Endothelial cell of umbilical vein (primary cell): Measurements from ENCODE around the gene RBM26. TPM values are rescaled to one million over a fixed set of nuclear protein-coding genes. Genes with fewer than 3 reads are reported as not detected.

Experiments used
- BruUV-seq: library from RNA; stranded (reverse); fragments of 400-500 nt; replicated peaks from 2 replicates; lab custom pipeline; 2021; lab: Mats Ljungman, UMichigan
- CTCF ChIA-PET: fragments of 300-600, 350-600 bp; sonication (Branson Sonifier 250); formaldehyde crosslinking; loops from one replicate; lab custom pipeline; 2021; ENCODE audit warnings: antibody characterized with exemption, inconsistent platforms; lab: Charles Lee
- POLR2A ChIA-PET: fragments of 300-600, 350-600 bp; sonication (Branson Sonifier 250); formaldehyde crosslinking; loops from one replicate; lab custom pipeline; 2021; ENCODE audit warnings: antibody characterized with exemption, inconsistent platforms; lab: Charles Lee
- DNase-seq: peaks from one replicate; pipeline ENCODE4 v3.0.0-alpha.2; 2011; ENCODE audit warnings: low read depth, low spot score
- FAIRE-seq: peaks from 2 replicates; lab custom pipeline; 2011; peaks lifted over from hg19 to GRCh38; lab: Jason Lieb, UNC
- H2AFZ ChIP-seq: 2 replicates; pipeline ENCODE4 v1.6.0; 2012; ENCODE audit warnings: low read depth, low read length, control low read depth, inconsistent platforms
- H3K27ac ChIP-seq: 2 replicates; pipeline ENCODE4 v1.5.1; 2011; ENCODE audit warnings: low read depth, mild to moderate bottlenecking, control low read depth, low read length, moderate library complexity; ENCODE audit not compliant: insufficient read depth
- H3K27me3 ChIP-seq, 2 experiments: 2 replicates each; pipeline versions ENCODE4 v1.6.0 to v1.6.1; 2011; ENCODE audit warnings: low read length in 2 of 2, mixed read lengths in 1 of 2; ENCODE audit not compliant: control insufficient read depth in 2 of 2, insufficient read depth in 2 of 2
- H3K36me3 ChIP-seq, 2 experiments: 2 replicates in 1 of 2; 3 replicates in 1 of 2; pipeline ENCODE4 v1.5.1; 2011; ENCODE audit warnings: low read length in 2 of 2, mild to moderate bottlenecking in 1 of 2, moderate library complexity in 1 of 2; ENCODE audit not compliant: control insufficient read depth in 2 of 2, insufficient read depth in 2 of 2; ENCODE audit errors: extremely low read depth in 1 of 2
- H3K4me1 ChIP-seq: 3 replicates; pipeline ENCODE4 v1.5.1; 2011; ENCODE audit warnings: mild to moderate bottlenecking, low read length; ENCODE audit not compliant: control insufficient read depth, insufficient read depth; ENCODE audit errors: extremely low read depth
- H3K4me2 ChIP-seq: 2 replicates; pipeline ENCODE4 v1.6.1; 2011; ENCODE audit warnings: low read length, control low read depth, mixed read lengths; ENCODE audit not compliant: insufficient read depth
- H3K4me3 ChIP-seq, 3 experiments: fragments of 200-600 bp in 1 of 3; sonication (generic), shearing (Covaris generic) in 1 of 3; replicated peaks in 1 of 3; 2 replicates each; pipeline ENCODE4 v1.5.1; 2011 to 2016; ENCODE audit warnings: control low read depth in 3 of 3, low read length in 3 of 3, mild to moderate bottlenecking in 2 of 3, inconsistent platforms in 1 of 3, low read depth in 1 of 3, moderate library complexity in 1 of 3; ENCODE audit not compliant: insufficient read depth in 1 of 3
- H3K79me2 ChIP-seq: 2 replicates; pipeline ENCODE4 v1.6.0; 2012; ENCODE audit warnings: low read length, inconsistent platforms; ENCODE audit not compliant: control insufficient read depth, insufficient read depth
- H3K9ac ChIP-seq: replicated peaks from 2 replicates; pipeline ENCODE3; 2011; ENCODE audit warnings: low read length, control low read depth; ENCODE audit not compliant: insufficient read depth; ENCODE audit errors: extremely low read depth
- H3K9me1 ChIP-seq: replicated peaks from 3 replicates; pipeline ENCODE4 v1.6.0; 2011; ENCODE audit warnings: mild to moderate bottlenecking, low read length; ENCODE audit not compliant: control insufficient read depth, insufficient read depth; ENCODE audit errors: extremely low read depth
- H3K9me3 ChIP-seq: replicated peaks from 2 replicates; pipeline ENCODE4 v1.5.1; 2012; ENCODE audit warnings: low read length, inconsistent platforms; ENCODE audit not compliant: control insufficient read depth, insufficient read depth
- H4K20me1 ChIP-seq: replicated peaks from 2 replicates; pipeline ENCODE3; 2011; ENCODE audit warnings: mild to moderate bottlenecking, low read length; ENCODE audit not compliant: control insufficient read depth, insufficient read depth; ENCODE audit errors: extremely low read depth
- EZH2 ChIP-seq: IDR thresholded peaks from 2 replicates; pipeline ENCODE4 v1.6.1; 2012; ENCODE audit warnings: borderline replicate concordance, low read depth, mild to moderate bottlenecking, moderate library complexity, low read length, inconsistent platforms; ENCODE audit not compliant: severe bottlenecking
- FOS ChIP-seq: IDR thresholded peaks from 2 replicates; pipeline ENCODE4 v1.6.1; 2011; ENCODE audit warnings: mild to moderate bottlenecking, low read length, moderate library complexity, borderline replicate concordance; ENCODE audit not compliant: insufficient read depth
- GATA2 ChIP-seq: IDR thresholded peaks from 2 replicates; pipeline ENCODE4 v1.7.0; 2011; ENCODE audit warnings: low read depth, mild to moderate bottlenecking, moderate library complexity, mixed read lengths, low read length; ENCODE audit not compliant: insufficient read length, insufficient read depth
- JUN ChIP-seq: IDR thresholded peaks from 2 replicates; pipeline ENCODE4 v1.6.1; 2011; ENCODE audit warnings: borderline replicate concordance, low read depth; ENCODE audit not compliant: insufficient read length, insufficient read depth
- MYC ChIP-seq: IDR thresholded peaks from one replicate; pipeline ENCODE4 v1.6.1; 2011; ENCODE audit warnings: mild to moderate bottlenecking, low read depth, low read length
- POLR2A ChIP-seq: IDR thresholded peaks from 2 replicates; pipeline ENCODE4 v1.6.1; 2012; ENCODE audit warnings: low read depth, mild to moderate bottlenecking, control low read depth, low read length
- POLR2AphosphoS5 ChIP-seq: IDR thresholded peaks from 2 replicates; pipeline ENCODE4 v1.6.1; 2012; ENCODE audit warnings: low read depth, mild to moderate bottlenecking, control low read depth, low read length, moderate library complexity; ENCODE audit not compliant: insufficient read depth
- dilution Hi-C: fragments of 300-500 bp; cut with MboI; formaldehyde crosslinking; loops from one replicate; pipeline ENCODE4 v1.15.0; 2019; ENCODE audit warnings: low sequenced_read_pairs; ENCODE audit not compliant: extremely low pct_ligation_motif_present
- intact Hi-C: fragments of 100-400 bp; cut with micrococcal nuclease; formaldehyde crosslinking; loops from one replicate; pipeline ENCODE4 v1.10.0; 2022
- polyA plus RNA-seq, 4 experiments: library from polyadenylated mRNA; depleted of rRNA in 3 of 4; stranded (reverse) in 3 of 4; unstranded in 1 of 4; fragments of >200 nt; gene quantifications; 2 replicates each; pipeline versions ENCODE4 v1.2.1 to v1.2.3, GENCODE V29; 2011 to 2012; ENCODE audit warnings: missing spikeins in 1 of 4
- total RNA-seq: library from RNA; stranded (reverse); gene quantifications from 2 replicates; pipeline ENCODE4 v1.2.3, GENCODE V29; 2021
- TF ChIP-seq, protein P1 (sequence below): IDR thresholded peaks from 2 replicates; pipeline ENCODE4 v1.6.1; 2011; ENCODE audit not compliant: insufficient read depth, insufficient read length
- TF ChIP-seq, protein P2 (sequence below), 2 donors: IDR thresholded peaks; 1 replicate in 1 of 2; 2 replicates in 1 of 2; pipeline ENCODE4 v1.5.1; 2011; ENCODE audit warnings: low read length in 2 of 2, mild to moderate bottlenecking in 2 of 2, moderate library complexity in 2 of 2, control low read depth in 1 of 2, inconsistent platforms in 1 of 2, low read depth in 1 of 2; ENCODE audit not compliant: insufficient read depth in 1 of 2; ENCODE audit errors: extremely low read depth in 1 of 2

RBM26 gene
- total and polyA plus RNA-seq, 2 donors (not counting 3 experiments of a cell fraction or from before 2014, with no cell fraction given) = 14.8 to 54.3 TPM

DNA sequence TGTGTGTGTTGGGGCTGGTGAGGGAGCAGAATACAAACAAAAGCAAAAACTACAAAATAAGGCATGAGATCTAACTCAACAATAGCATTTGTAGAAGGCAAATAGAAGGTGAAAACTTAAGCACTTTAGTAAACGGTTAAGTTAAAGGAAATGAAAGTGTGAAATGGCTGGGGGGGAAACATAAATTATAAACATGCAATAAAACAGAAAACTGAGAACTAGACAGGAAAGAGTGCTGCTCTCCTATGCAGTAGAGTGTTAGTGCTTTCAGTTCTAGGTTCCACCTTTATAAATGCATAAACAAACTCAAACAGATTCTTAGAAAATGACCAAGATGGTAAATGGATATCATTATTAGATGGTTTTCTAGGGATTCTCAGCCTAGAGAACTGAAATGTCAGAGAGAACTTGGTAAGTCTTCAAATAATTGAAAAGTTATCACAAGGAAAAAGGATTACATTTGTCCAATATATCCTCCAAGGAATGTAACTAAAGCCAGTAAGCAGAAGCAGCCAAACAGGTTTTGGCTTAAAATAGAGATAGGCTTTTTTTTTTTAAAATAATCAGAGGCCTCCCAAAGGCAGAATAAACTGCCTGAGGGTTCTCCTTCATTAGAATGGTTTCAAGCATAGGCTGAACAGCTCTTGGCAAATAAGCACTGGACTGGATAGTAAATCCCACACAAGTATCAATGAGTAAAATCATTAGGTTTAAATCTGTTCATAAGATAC lies 23.3 kb downstream of the RBM26 start:
- TF ChIP-seq EZH2 = no peak
- TF ChIP-seq GATA2 = no peak
- no peak for TF ChIP-seq FOS
- TF ChIP-seq, protein P1, sequence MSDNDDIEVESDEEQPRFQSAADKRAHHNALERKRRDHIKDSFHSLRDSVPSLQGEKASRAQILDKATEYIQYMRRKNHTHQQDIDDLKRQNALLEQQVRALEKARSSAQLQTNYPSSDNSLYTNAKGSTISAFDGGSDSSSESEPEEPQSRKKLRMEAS = no peak
- TF ChIP-seq, protein P2, sequence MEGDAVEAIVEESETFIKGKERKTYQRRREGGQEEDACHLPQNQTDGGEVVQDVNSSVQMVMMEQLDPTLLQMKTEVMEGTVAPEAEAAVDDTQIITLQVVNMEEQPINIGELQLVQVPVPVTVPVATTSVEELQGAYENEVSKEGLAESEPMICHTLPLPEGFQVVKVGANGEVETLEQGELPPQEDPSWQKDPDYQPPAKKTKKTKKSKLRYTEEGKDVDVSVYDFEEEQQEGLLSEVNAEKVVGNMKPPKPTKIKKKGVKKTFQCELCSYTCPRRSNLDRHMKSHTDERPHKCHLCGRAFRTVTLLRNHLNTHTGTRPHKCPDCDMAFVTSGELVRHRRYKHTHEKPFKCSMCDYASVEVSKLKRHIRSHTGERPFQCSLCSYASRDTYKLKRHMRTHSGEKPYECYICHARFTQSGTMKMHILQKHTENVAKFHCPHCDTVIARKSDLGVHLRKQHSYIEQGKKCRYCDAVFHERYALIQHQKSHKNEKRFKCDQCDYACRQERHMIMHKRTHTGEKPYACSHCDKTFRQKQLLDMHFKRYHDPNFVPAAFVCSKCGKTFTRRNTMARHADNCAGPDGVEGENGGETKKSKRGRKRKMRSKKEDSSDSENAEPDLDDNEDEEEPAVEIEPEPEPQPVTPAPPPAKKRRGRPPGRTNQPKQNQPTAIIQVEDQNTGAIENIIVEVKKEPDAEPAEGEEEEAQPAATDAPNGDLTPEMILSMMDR (IDR thresholded peaks at IDR 0.05; ENCODE audit: extremely low read depth in 1 of 2, insufficient read depth in 1 of 2, low read depth in 1 of 2, low read length in 2 of 2) = no peak
- TF ChIP-seq JUN = no peak
- no peak for TF ChIP-seq MYC
- no peak for TF ChIP-seq POLR2AphosphoS5
- TF ChIP-seq POLR2A = no peak
- H3K4me2 ChIP-seq = no peak overlapping the region
- intact Hi-C loops = no loop called here
- H3K9me3 ChIP-seq = no peaks in the 10 kb centered on the region
- peaks cover 7% of the 10 kb centered on the region for H4K20me1 ChIP-seq
- no peak overlapping the region for H2AFZ ChIP-seq
- H3K36me3 ChIP-seq = peaks cover 0 to 3% of the 10 kb centered on the region in 2 experiments
- peaks cover 15% of the 10 kb centered on the region for H3K4me1 ChIP-seq
- no peaks in the 10 kb centered on the region for H3K27me3 ChIP-seq
- DNase-seq (peak; percentile 35), FAIRE-seq (no peak)
- peaks cover 89% of the 10 kb centered on the region for H3K79me2 ChIP-seq
- dilution Hi-C loops = no loop called here
- no TSS peak for BruUV-seq
- POLR2A ChIA-PET = no interaction called here
- H3K9ac ChIP-seq = no peak overlapping the region
- no peaks in the 10 kb centered on the region for H3K9me1 ChIP-seq
- no peak overlapping the region for H3K27ac ChIP-seq
- H3K4me3 ChIP-seq = no peak overlapping the region
- CTCF ChIA-PET = interaction anchor here (1.2 to 1.4 kb wide), 2 partner anchors 10 to 42 kb away, joined by 4 to 6 read pairs; no protein-coding TSS in a partner anchor
